Naive B cell (primary cell): ENCODE measurements around the gene TWIST2. TPM values are rescaled to one million over a fixed set of nuclear protein-coding genes. Genes with fewer than 3 reads are reported as not detected.

Source experiments
- ATAC-seq, 2 donors: fragments of 150-1000 bp; cut with Tn5 transposase; 2 replicates each; pipeline ENCODE4 v1.10.0; 2021; ENCODE audit warnings: low read depth in 2 of 2, mild to moderate bottlenecking in 2 of 2, moderate library complexity in 2 of 2
- DNase-seq: peaks from one replicate; pipeline ENCODE4 v3.0.0; 2022
- H3K27ac Mint-ChIP-seq, 6 donors: one replicate each; pipeline ENCODE4 v1.8.0; 2020 to 2022; ENCODE audit warnings: mild to moderate bottlenecking in 6 of 6, mixed read lengths in 6 of 6, moderate library complexity in 5 of 6, inconsistent platforms in 2 of 6
- H3K27me3 Mint-ChIP-seq, 3 donors: one replicate each; pipeline ENCODE4 v1.8.0; 2021 to 2022; ENCODE audit warnings: mixed read lengths in 3 of 3, mild to moderate bottlenecking in 1 of 3
- H3K36me3 Mint-ChIP-seq, 2 donors: one replicate each; pipeline ENCODE4 v1.8.0; 2020 to 2022; ENCODE audit warnings: mixed read lengths in 2 of 2, inconsistent platforms in 1 of 2, mild to moderate bottlenecking in 1 of 2
- H3K4me1 Mint-ChIP-seq, 3 donors: one replicate each; pipeline ENCODE4 v1.8.0; 2020 to 2022; ENCODE audit warnings: mixed read lengths in 3 of 3, inconsistent platforms in 1 of 3, mild to moderate bottlenecking in 1 of 3, moderate library complexity in 1 of 3
- H3K4me3 Mint-ChIP-seq, 8 donors: one replicate each; pipeline ENCODE4 v1.8.0; 2020 to 2022; ENCODE audit warnings: mild to moderate bottlenecking in 8 of 8, mixed read lengths in 8 of 8, moderate library complexity in 8 of 8, inconsistent platforms in 2 of 8
- H3K9me3 Mint-ChIP-seq, 7 donors: one replicate each; pipeline ENCODE4 v1.8.0; 2020 to 2022; ENCODE audit warnings: mixed read lengths in 7 of 7, mild to moderate bottlenecking in 5 of 7, inconsistent platforms in 2 of 7, moderate library complexity in 1 of 7
- polyA plus RNA-seq, 6 donors: library from polyadenylated mRNA; unstranded; fragments of 300-500 nt; fragmentation: Illumina TruSeq; gene quantifications; one replicate each; pipeline ENCODE4 v1.2.3, GENCODE V29; 2021; ENCODE audit warnings: low read depth in 6 of 6

TWIST2 gene
- polyA plus RNA-seq, 6 donors from 2014 or later, result not detected

DNA sequence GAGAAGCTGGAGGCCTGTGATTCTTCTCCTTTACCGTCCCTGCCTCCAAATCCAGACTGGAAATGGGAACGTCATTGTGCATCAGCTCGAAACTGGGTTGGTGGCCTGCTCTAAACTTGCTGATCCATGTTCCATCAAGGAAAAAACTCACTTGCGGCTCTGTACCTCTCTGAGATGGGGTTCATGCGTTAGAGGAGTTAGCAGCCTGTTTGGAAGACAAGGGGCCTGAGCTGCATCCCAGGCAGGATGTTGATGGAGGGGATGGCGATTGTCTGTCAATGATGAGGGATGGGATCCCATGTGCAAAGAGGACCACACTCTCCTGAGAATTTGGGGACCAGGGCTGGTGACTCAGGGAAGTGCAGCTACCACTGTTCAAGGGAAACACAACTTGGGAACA, 26.0 kb downstream of the TWIST2 start:
- ATAC-seq, result no peak
- H3K4me1 Mint-ChIP-seq, result no peaks in the 10 kb centered on the region
- H3K36me3 Mint-ChIP-seq, result no peaks in the 10 kb centered on the region
- no peak overlapping the region for H3K27ac Mint-ChIP-seq
- DNase-seq, result no peak
- no peak overlapping the region for H3K4me3 Mint-ChIP-seq
- H3K27me3 Mint-ChIP-seq, result peaks cover 0 to 25% (median 9%) of the 10 kb centered on the region in 3 donors
- peaks cover 0 to 25% (median 4%) of the 10 kb centered on the region in 7 donors for H3K9me3 Mint-ChIP-seq

DNA sequence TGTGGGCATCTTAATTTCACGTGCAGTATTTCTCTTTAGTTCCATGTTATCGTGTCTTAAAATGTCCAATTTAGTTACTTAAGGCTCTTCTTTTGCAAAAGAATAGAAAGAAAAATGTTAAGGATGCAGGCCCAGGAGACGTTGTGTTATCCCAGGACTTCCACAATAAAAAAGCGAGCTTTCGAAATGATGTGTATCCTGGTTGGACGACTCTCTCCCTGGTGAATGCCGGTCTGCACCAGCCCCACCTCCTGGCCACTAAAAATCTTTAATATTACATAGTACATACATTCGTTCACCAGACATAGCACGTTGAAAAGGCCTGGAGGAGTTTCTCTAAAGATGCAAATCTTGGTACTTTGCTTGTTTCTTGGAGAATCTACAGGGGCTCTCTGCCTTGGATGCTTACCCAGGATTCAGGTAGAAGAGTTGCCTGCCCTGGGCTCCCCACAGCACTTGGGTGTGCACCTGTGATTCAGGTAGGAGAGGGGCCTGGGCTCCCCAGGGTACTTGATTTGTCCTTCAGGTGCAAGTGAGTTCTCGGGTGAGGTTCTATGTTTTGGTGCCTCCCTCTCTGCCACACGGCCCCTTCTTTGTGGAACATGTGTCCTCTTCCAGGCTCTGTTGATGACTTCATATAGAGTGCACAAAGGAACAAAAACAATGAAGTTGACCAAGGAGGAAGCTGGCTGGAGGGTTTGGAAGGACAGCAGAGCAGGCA, 26.6 kb downstream of the TWIST2 start:
- Mint-ChIP-seq H3K27me3 (peaks cover 0 to 25% (median 9%) of the 10 kb centered on the region in 3 donors), H3K4me3 (no peak overlapping the region), H3K27ac (no peak overlapping the region), H3K9me3 (peaks cover 0 to 25% (median 4%) of the 10 kb centered on the region in 7 donors), H3K4me1 (no peaks in the 10 kb centered on the region), H3K36me3 (no peaks in the 10 kb centered on the region)
- DNase-seq, result no peak
- no peak for ATAC-seq

- DNase-seq, result no peak
- no peak overlapping the region for H3K27ac Mint-ChIP-seq
- no peaks in the 10 kb centered on the region for H3K36me3 Mint-ChIP-seq
- peaks cover 0 to 25% (median 9%) of the 10 kb centered on the region in 3 donors for H3K27me3 Mint-ChIP-seq
- no peak overlapping the region for H3K4me3 Mint-ChIP-seq
- peaks cover 0 to 25% (median 4%) of the 10 kb centered on the region in 7 donors for H3K9me3 Mint-ChIP-seq
- H3K4me1 Mint-ChIP-seq, result no peaks in the 10 kb centered on the region
- no peak for ATAC-seq
These were observed 27.2 kb downstream of the TWIST2 start for GRCh38 chr2:238875101-238875470.

DNA sequence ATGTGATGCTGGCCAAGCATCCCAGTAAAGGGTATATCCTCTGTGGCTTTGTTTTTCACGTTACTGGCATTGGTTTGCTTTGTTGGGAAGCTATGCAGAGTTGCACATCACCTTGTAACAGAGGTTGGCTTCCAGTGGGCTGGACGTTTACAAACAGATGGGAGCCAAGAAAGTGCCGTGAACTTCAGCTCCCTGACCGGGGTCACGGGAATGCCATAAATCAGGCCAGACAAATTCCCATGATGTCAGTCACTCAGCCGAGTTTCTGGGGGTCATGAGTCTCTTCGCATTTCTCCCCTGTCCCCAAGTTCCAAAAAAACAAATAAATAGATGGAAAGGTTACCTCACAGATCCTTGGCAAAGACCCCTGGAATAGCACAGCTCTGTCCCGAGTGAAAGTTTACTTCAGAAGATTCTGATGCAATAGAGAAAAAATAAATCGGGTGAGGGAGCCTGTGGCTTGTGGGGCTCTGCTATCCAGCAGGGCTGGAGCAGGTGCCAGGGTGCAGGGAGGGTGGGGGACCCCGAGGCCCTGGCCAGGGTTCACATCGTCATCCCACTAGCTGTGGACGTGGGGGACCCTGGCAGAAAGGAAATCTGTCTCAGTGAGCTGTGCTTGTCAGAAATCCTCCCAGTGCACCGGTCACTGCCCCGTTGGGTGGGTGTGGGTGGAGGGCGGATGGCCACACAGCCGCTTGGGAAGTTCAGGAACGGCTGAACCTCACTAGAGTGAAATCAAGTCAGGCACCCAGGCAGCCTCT, 27.8 kb downstream of the TWIST2 start:
- Mint-ChIP-seq H3K36me3 (no peaks in the 10 kb centered on the region), H3K9me3 (peaks cover 0 to 25% (median 4%) of the 10 kb centered on the region in 7 donors), H3K27me3 (peaks cover 0 to 25% (median 9%) of the 10 kb centered on the region in 3 donors), H3K4me3 (no peak overlapping the region), H3K4me1 (no peaks in the 10 kb centered on the region), H3K27ac (no peak overlapping the region)
- DNase-seq (no peak), ATAC-seq (no peak)

- Mint-ChIP-seq H3K27ac (no peak overlapping the region), H3K4me1 (no peaks in the 10 kb centered on the region), H3K4me3 (no peak overlapping the region), H3K27me3 (peaks cover 0 to 25% (median 9%) of the 10 kb centered on the region in 3 donors), H3K36me3 (no peaks in the 10 kb centered on the region), H3K9me3 (peaks cover 0 to 25% (median 4%) of the 10 kb centered on the region in 7 donors)
- DNase-seq, result no peak
- no peak for ATAC-seq
These were observed 28.3 kb downstream of the TWIST2 start for GRCh38 chr2:238876232-238876630.

DNA sequence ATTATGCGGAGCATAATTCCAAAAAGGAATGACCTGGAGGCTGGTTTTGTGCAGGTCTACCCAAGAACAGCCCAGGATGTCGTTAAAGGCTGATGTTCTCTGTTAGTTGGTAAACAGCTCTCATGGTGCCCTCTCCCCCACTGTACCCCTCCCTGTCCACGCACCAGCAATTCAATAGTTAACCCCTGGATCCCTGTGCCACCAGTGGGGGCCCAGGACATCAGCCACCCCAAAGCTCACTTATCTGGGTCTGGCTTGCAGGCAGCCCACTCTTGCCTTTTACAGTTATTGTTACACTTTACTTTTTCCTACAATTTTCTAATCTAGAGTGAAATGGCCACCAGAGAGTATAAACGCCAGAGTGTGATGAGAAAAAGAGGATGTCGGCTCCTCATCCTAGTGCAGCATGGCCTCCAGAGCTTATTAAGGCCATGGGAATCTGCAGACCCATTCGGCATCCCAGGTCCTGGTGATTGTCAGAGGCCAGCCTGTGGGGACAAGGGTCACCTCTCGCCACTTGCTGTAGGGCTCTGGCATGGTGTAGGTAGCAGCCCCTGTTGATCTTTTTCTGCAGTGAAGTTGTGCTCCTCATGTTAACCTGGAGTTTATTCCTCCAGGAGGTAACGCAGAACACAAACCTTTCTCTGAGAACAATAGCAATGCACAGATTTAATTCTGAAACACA, 30.3 kb downstream of the TWIST2 start:
- Mint-ChIP-seq H3K27ac (no peak overlapping the region), H3K36me3 (no peaks in the 10 kb centered on the region), H3K4me3 (no peak overlapping the region), H3K27me3 (peaks cover 6 to 24% (median 8%) of the 10 kb centered on the region in 3 donors), H3K9me3 (peaks cover 0 to 25% (median 5%) of the 10 kb centered on the region in 7 donors), H3K4me1 (no peaks in the 10 kb centered on the region)
- no peak for ATAC-seq
- no peak for DNase-seq

DNA sequence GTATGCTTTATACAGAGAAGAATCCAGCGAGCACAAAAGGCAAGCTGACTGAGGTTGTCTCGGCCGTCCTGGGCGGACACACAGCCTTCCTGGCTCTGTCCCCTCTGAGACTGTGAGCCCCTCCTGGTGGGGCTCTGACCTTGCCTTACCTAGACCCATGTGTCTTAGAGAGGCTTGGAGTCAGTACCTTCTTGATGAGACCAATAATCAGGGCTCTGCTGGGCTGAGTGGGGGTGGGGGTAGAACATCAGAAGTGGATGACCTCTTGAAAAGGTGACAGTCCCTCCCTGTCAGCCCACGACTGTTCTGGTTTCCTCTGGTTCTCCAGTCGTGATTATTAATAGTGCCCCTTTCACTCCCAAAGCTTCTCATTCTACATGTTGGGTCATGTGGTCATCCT, 31.2 kb downstream of the TWIST2 start:
- no peak overlapping the region for H3K4me3 Mint-ChIP-seq
- H3K36me3 Mint-ChIP-seq, result no peaks in the 10 kb centered on the region
- no peak for ATAC-seq
- peaks cover 0 to 25% (median 5%) of the 10 kb centered on the region in 7 donors for H3K9me3 Mint-ChIP-seq
- no peak overlapping the region for H3K27ac Mint-ChIP-seq
- H3K4me1 Mint-ChIP-seq, result no peaks in the 10 kb centered on the region
- H3K27me3 Mint-ChIP-seq, result peaks cover 6 to 16% (median 7%) of the 10 kb centered on the region in 3 donors
- DNase-seq, result no peak

- Mint-ChIP-seq H3K4me1 (no peaks in the 10 kb centered on the region), H3K4me3 (no peak overlapping the region), H3K9me3 (peaks cover 0 to 25% (median 5%) of the 10 kb centered on the region in 7 donors), H3K27me3 (peaks cover 6 to 8% (median 7%) of the 10 kb centered on the region in 3 donors), H3K36me3 (no peaks in the 10 kb centered on the region), H3K27ac (no peak overlapping the region)
- no peak for DNase-seq
- ATAC-seq, result no peak
These were observed 31.9 kb downstream of the TWIST2 start for GRCh38 chr2:238879621-238880377.

DNA sequence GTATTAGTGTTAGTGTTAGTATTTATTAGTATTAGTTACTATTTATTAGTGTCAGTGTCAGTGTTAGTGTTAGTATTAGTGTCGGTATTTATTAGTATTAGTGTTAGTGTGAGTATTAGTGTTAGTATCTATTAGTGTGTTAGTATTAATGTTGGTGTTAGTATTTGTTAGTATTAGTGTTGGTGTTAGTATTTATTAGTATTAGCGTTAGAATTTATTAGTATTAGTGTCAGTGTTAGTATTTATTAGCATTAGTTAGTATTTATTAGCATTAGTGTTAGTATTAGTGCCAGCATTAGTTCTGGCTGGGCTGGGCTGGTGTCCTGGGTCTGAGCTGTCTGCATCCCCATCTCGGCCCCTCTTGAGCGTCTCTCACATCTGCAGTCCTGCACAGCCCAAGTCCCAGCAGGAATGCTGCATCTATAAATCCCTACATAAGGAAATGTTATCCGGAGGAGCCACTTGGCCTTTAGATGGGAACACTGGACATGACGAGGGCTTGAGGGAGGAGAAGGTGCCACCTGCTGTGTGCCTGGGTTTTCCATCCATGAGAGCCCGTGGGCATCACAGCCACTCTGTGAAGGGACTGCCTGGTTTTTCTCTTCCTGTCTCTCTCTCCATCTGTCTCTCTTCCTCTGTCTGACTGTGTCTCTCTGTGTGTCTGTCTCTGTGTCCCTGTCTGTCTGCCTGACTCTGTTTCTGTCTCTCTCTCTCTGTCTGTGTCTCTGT, 33.6 kb downstream of the TWIST2 start:
- H3K27me3 Mint-ChIP-seq, result peaks cover 1 to 12% (median 9%) of the 10 kb centered on the region in 3 donors
- H3K36me3 Mint-ChIP-seq, result no peaks in the 10 kb centered on the region
- H3K4me1 Mint-ChIP-seq, result no peaks in the 10 kb centered on the region
- DNase-seq (no peak), ATAC-seq (no peak)
- peaks cover 0 to 21% (median 5%) of the 10 kb centered on the region in 7 donors for H3K9me3 Mint-ChIP-seq
- H3K4me3 Mint-ChIP-seq, result peak overlapping the region in 1 of 8 donors; percentile 43
- H3K27ac Mint-ChIP-seq, result no peak overlapping the region

- Mint-ChIP-seq H3K27me3 (peaks cover 0 to 14% (median 12%) of the 10 kb centered on the region in 3 donors), H3K27ac (peak overlapping the region in 1 of 6 donors; percentile 49), H3K4me3 (peak overlapping the region in 1 of 8 donors; percentile 43), H3K9me3 (peaks cover 0 to 14% (median 4%) of the 10 kb centered on the region in 7 donors), H3K4me1 (no peaks in the 10 kb centered on the region), H3K36me3 (no peaks in the 10 kb centered on the region)
- DNase-seq, result no peak
- no peak for ATAC-seq
These were observed 34.3 kb downstream of the TWIST2 start for GRCh38 chr2:238882082-238882755.

DNA sequence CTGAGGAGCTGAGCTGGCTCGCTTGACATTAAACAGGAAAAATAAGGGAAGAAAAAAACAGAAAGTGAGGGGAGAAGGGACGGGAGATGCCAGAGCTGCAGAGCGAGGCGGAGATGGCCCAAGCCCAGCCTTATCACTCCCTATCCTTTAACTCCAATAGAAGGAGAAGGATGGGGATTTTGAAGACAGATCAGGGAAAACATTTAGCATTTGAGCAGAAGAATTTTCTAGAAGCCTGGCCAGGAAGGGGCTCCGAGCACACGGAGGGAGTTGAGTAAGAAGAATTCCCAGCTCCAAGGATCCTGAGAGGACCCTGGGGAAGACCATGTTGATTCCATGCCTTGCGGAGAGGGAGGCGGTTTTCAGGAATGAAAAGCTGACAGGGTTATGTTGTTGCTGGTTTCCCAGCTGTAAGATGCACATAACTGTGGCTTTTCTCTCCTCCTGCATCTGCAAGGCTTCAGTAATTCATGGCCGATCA, 35.6 kb downstream of the TWIST2 start:
- Mint-ChIP-seq H3K4me3 (no peak overlapping the region), H3K4me1 (no peaks in the 10 kb centered on the region), H3K36me3 (no peaks in the 10 kb centered on the region), H3K9me3 (peaks cover 0 to 8% (median 0%) of the 10 kb centered on the region in 7 donors), H3K27ac (peak overlapping the region in 1 of 6 donors; percentile 72), H3K27me3 (peaks cover 0 to 14% (median 12%) of the 10 kb centered on the region in 3 donors)
- DNase-seq (no peak), ATAC-seq (no peak)
